ENCODE data around the gene ATXN2L.

ATXN2L gene

DNA sequence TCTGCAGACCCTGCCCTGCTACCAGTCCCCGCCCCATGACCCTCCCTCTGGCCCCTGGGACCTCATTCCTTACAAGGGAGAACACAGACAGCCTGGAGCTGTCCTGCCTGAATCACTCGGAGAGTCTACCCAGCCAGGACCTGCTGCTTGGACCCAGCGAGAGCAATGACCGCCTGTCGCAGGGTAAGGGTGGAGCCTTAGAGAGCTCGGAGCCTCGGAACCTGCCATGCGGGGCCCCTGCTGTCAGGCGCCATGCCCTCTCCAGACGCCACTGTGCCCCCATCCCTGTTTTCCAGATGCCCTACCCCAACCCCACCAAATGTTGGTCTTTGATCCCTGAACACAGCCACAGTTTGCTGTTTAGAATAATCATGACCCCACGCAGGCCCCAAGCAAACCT lies 46.4 kb downstream of the ATXN2L start:
- H2AK5ac ChIP-seq (ENCODE audit: low read length, severe bottlenecking) = no peak overlapping the region
- H3K27ac ChIP-seq (ENCODE audit: low read length, poor library complexity, severe bottlenecking) = no peak overlapping the region
- H2BK120ac ChIP-seq (ENCODE audit: low read depth, low read length) = no peak overlapping the region
- H2BK12ac ChIP-seq (ENCODE audit: low read length in 2 of 2) = no peak overlapping the region
- H2AFZ ChIP-seq (ENCODE audit: low read depth, low read length) = no peak overlapping the region
- no peak overlapping the region for H3K4me2 ChIP-seq (ENCODE audit: low read length, poor library complexity, severe bottlenecking)
- DNase-seq = no peak
- H4K91ac ChIP-seq (ENCODE audit: low read length) = no peak overlapping the region
- no peak overlapping the region for H3K4ac ChIP-seq (ENCODE audit: low read depth in 1 of 2, low read length in 2 of 2)
- peaks cover 69 to 82% of the 10 kb centered on the region in 2 experiments for H3K36me3 ChIP-seq (ENCODE audit: control insufficient read depth in 1 of 2, insufficient read depth in 2 of 2, low read depth in 1 of 2, low read length in 2 of 2)
- H3K23ac ChIP-seq (ENCODE audit: low read length in 2 of 2) = no peak overlapping the region
- H3K9ac ChIP-seq (ENCODE audit: low read length) = no peak overlapping the region
- no peak overlapping the region for H4K8ac ChIP-seq (ENCODE audit: low read length)
- no peak overlapping the region for H3K4me3 ChIP-seq (ENCODE audit: insufficient read depth in 1 of 2, low read depth in 1 of 2, low read length in 2 of 2)
- 96% methylated on average over 11 of the region's 11 CpGs for WGBS
- no peak overlapping the region for H2BK5ac ChIP-seq (ENCODE audit: low read depth, low read length, poor library complexity, severe bottlenecking)
- no peaks in the 10 kb centered on the region for H3K9me3 ChIP-seq (ENCODE audit: control insufficient read depth, low read length)
- no peaks in the 10 kb centered on the region for H3K27me3 ChIP-seq (ENCODE audit: control insufficient read depth in 1 of 2, insufficient read depth in 1 of 2, low read length in 2 of 2)
- peaks cover 51% of the 10 kb centered on the region for H3K79me1 ChIP-seq (replicated peaks; ENCODE audit: low read length, poor library complexity, severe bottlenecking)
- peaks cover 12% of the 10 kb centered on the region for H3K4me1 ChIP-seq (ENCODE audit: control insufficient read depth, insufficient read depth, low read depth, low read length)
- H2BK15ac ChIP-seq (ENCODE audit: low read depth, poor library complexity, severe bottlenecking) = no peak overlapping the region
- H3K14ac ChIP-seq (ENCODE audit: low read length in 2 of 2) = no peak overlapping the region
- no peak overlapping the region for H3K18ac ChIP-seq (ENCODE audit: low read depth in 1 of 2, low read length in 2 of 2)

GRCh38 chr16:28872952-28873351 lies 50.2 kb downstream of the ATXN2L start:
- no peak overlapping the region for H2BK12ac ChIP-seq (ENCODE audit: low read length in 2 of 2)
- no peak overlapping the region for H3K18ac ChIP-seq (ENCODE audit: low read depth in 1 of 2, low read length in 2 of 2)
- H2BK120ac ChIP-seq (ENCODE audit: low read depth, low read length) = no peak overlapping the region
- H3K4me1 ChIP-seq (ENCODE audit: control insufficient read depth, insufficient read depth, low read depth, low read length) = peaks cover 11% of the 10 kb centered on the region
- no peak overlapping the region for H2BK15ac ChIP-seq (ENCODE audit: low read depth, poor library complexity, severe bottlenecking)
- peaks cover 59 to 85% of the 10 kb centered on the region in 2 experiments for H3K36me3 ChIP-seq (ENCODE audit: control insufficient read depth in 1 of 2, insufficient read depth in 2 of 2, low read depth in 1 of 2, low read length in 2 of 2)
- WGBS = 96% methylated on average over 11 of the region's 15 CpGs
- H3K4me3 ChIP-seq (ENCODE audit: insufficient read depth in 1 of 2, low read depth in 1 of 2, low read length in 2 of 2) = no peak overlapping the region
- no peak overlapping the region for H3K9ac ChIP-seq (ENCODE audit: low read length)
- no peak overlapping the region for H2BK5ac ChIP-seq (ENCODE audit: low read depth, low read length, poor library complexity, severe bottlenecking)
- no peak overlapping the region for H3K4me2 ChIP-seq (ENCODE audit: low read length, poor library complexity, severe bottlenecking)
- H3K23ac ChIP-seq (ENCODE audit: low read length in 2 of 2) = no peak overlapping the region
- H3K27ac ChIP-seq (ENCODE audit: low read length, poor library complexity, severe bottlenecking) = no peak overlapping the region
- no peaks in the 10 kb centered on the region for H3K9me3 ChIP-seq (ENCODE audit: control insufficient read depth, low read length)
- H4K8ac ChIP-seq (ENCODE audit: low read length) = no peak overlapping the region
- H2AFZ ChIP-seq (ENCODE audit: low read depth, low read length) = no peak overlapping the region
- no peak overlapping the region for H4K91ac ChIP-seq (ENCODE audit: low read length)
- H3K4ac ChIP-seq (ENCODE audit: low read depth in 1 of 2, low read length in 2 of 2) = no peak overlapping the region
- H3K79me1 ChIP-seq (replicated peaks; ENCODE audit: low read length, poor library complexity, severe bottlenecking) = peaks cover 48% of the 10 kb centered on the region
- no peak overlapping the region for H3K14ac ChIP-seq (ENCODE audit: low read length in 2 of 2)
- no peak overlapping the region for H2AK5ac ChIP-seq (ENCODE audit: low read length, severe bottlenecking)
- H3K27me3 ChIP-seq (ENCODE audit: control insufficient read depth in 1 of 2, insufficient read depth in 1 of 2, low read length in 2 of 2) = no peaks in the 10 kb centered on the region
- DNase-seq = no peak

GRCh38 chr16:28873543-28874201 lies 50.9 kb downstream of the ATXN2L start:
- H3K4me2 ChIP-seq (ENCODE audit: low read length, poor library complexity, severe bottlenecking) = no peak overlapping the region
- peak; percentile 19 for DNase-seq
- H3K18ac ChIP-seq (ENCODE audit: low read depth in 1 of 2, low read length in 2 of 2) = no peak overlapping the region
- H2AK5ac ChIP-seq (ENCODE audit: low read length, severe bottlenecking) = no peak overlapping the region
- no peak overlapping the region for H2BK12ac ChIP-seq (ENCODE audit: low read length in 2 of 2)
- H3K14ac ChIP-seq (ENCODE audit: low read length in 2 of 2) = no peak overlapping the region
- H3K4ac ChIP-seq (ENCODE audit: low read depth in 1 of 2, low read length in 2 of 2) = no peak overlapping the region
- H2AFZ ChIP-seq (ENCODE audit: low read depth, low read length) = no peak overlapping the region
- no peak overlapping the region for H4K91ac ChIP-seq (ENCODE audit: low read length)
- peaks cover 52% of the 10 kb centered on the region for H3K79me1 ChIP-seq (replicated peaks; ENCODE audit: low read length, poor library complexity, severe bottlenecking)
- H3K27ac ChIP-seq (ENCODE audit: low read length, poor library complexity, severe bottlenecking) = no peak overlapping the region
- 95% methylated on average over 13 of the region's 18 CpGs for WGBS
- no peak overlapping the region for H3K23ac ChIP-seq (ENCODE audit: low read length in 2 of 2)
- H3K9ac ChIP-seq (ENCODE audit: low read length) = no peak overlapping the region
- H2BK15ac ChIP-seq (ENCODE audit: low read depth, poor library complexity, severe bottlenecking) = no peak overlapping the region
- peaks cover 54 to 82% of the 10 kb centered on the region in 2 experiments for H3K36me3 ChIP-seq (ENCODE audit: control insufficient read depth in 1 of 2, insufficient read depth in 2 of 2, low read depth in 1 of 2, low read length in 2 of 2)
- no peaks in the 10 kb centered on the region for H3K27me3 ChIP-seq (ENCODE audit: control insufficient read depth in 1 of 2, insufficient read depth in 1 of 2, low read length in 2 of 2)
- no peak overlapping the region for H4K8ac ChIP-seq (ENCODE audit: low read length)
- peaks cover 11% of the 10 kb centered on the region for H3K4me1 ChIP-seq (ENCODE audit: control insufficient read depth, insufficient read depth, low read depth, low read length)
- no peaks in the 10 kb centered on the region for H3K9me3 ChIP-seq (ENCODE audit: control insufficient read depth, low read length)
- no peak overlapping the region for H2BK120ac ChIP-seq (ENCODE audit: low read depth, low read length)
- H3K4me3 ChIP-seq (ENCODE audit: insufficient read depth in 1 of 2, low read depth in 1 of 2, low read length in 2 of 2) = no peak overlapping the region
- H2BK5ac ChIP-seq (ENCODE audit: low read depth, low read length, poor library complexity, severe bottlenecking) = no peak overlapping the region

GRCh38 chr16:28874406-28874805 lies 51.6 kb downstream of the ATXN2L start:
- Histone ChIP-seq H3K9me3 (ENCODE audit: control insufficient read depth, low read length) (no peaks in the 10 kb centered on the region), H3K23ac (ENCODE audit: low read length in 2 of 2) (no peak overlapping the region), H2BK12ac (ENCODE audit: low read length in 2 of 2) (no peak overlapping the region), H3K4ac (ENCODE audit: low read depth in 1 of 2, low read length in 2 of 2) (no peak overlapping the region), H2BK15ac (ENCODE audit: low read depth, poor library complexity, severe bottlenecking) (no peak overlapping the region), H3K27ac (ENCODE audit: low read length, poor library complexity, severe bottlenecking) (no peak overlapping the region), H4K91ac (ENCODE audit: low read length) (no peak overlapping the region), H2AK5ac (ENCODE audit: low read length, severe bottlenecking) (no peak overlapping the region), H2BK5ac (ENCODE audit: low read depth, low read length, poor library complexity, severe bottlenecking) (no peak overlapping the region), H3K4me2 (ENCODE audit: low read length, poor library complexity, severe bottlenecking) (no peak overlapping the region), H3K4me1 (ENCODE audit: control insufficient read depth, insufficient read depth, low read depth, low read length) (peaks cover 16% of the 10 kb centered on the region), H2AFZ (ENCODE audit: low read depth, low read length) (no peak overlapping the region), H3K9ac (ENCODE audit: low read length) (no peak overlapping the region), H3K27me3 (ENCODE audit: control insufficient read depth in 1 of 2, insufficient read depth in 1 of 2, low read length in 2 of 2) (no peaks in the 10 kb centered on the region), H3K14ac (ENCODE audit: low read length in 2 of 2) (no peak overlapping the region), H3K79me1 (replicated peaks; ENCODE audit: low read length, poor library complexity, severe bottlenecking) (peaks cover 50% of the 10 kb centered on the region), H4K8ac (ENCODE audit: low read length) (no peak overlapping the region), H3K18ac (ENCODE audit: low read depth in 1 of 2, low read length in 2 of 2) (no peak overlapping the region), H3K4me3 (ENCODE audit: insufficient read depth in 1 of 2, low read depth in 1 of 2, low read length in 2 of 2) (no peak overlapping the region), H2BK120ac (ENCODE audit: low read depth, low read length) (no peak overlapping the region), H3K36me3 (ENCODE audit: control insufficient read depth in 1 of 2, insufficient read depth in 2 of 2, low read depth in 1 of 2, low read length in 2 of 2) (peaks cover 46 to 75% of the 10 kb centered on the region in 2 experiments)
- DNase-seq = no peak
- 93% methylated on average over 6 of the region's 6 CpGs for WGBS

Measured in mesenchymal stem cell (in vitro differentiated cells and primary cell).